HG02870 (cell line): ENCODE results near the gene TMBIM6.
"Not testable (repeated sequence)": the region's sequence is repeated elsewhere in the genome, so short reads cannot be mapped to it uniquely, and the experiment has no call there.

ENCODE experiments used
- ATAC-seq: cut with Tn5 transposase; IDR thresholded peaks from one replicate; pipeline ENCODE4 v1.9.1; 2021; ENCODE audit warnings: mild to moderate bottlenecking, moderate library complexity; ENCODE audit not compliant: unreplicated experiment

TMBIM6 gene

GRCh38 chr12:49740930-49741881 lies at the start of gene TMBIM6:
TMBIM6 (plus strand) TSS chr12:49741557; CDS start chr12:49752494, 10,937 bp downstream.
- peak; percentile 92 for ATAC-seq

- ATAC-seq: no peak
These were observed 48.5 kb upstream of the TMBIM6 start for GRCh38 chr12:49692851-49693250.

GRCh38 chr12:49693931-49694444 lies 47.4 kb upstream of the TMBIM6 start:
- no peak for ATAC-seq

- no peak for ATAC-seq
These were observed 44.6 kb upstream of the TMBIM6 start for GRCh38 chr12:49696723-49697122.

GRCh38 chr12:49697808-49698207 lies 43.5 kb upstream of the TMBIM6 start:
- no peak for ATAC-seq

- peak; percentile 62 for ATAC-seq
These were observed 42.5 kb upstream of the TMBIM6 start for GRCh38 chr12:49698619-49699545.

GRCh38 chr12:49702009-49702408 lies 39.3 kb upstream of the TMBIM6 start:
- ATAC-seq: no peak

GRCh38 chr12:49702676-49703215 lies 38.6 kb upstream of the TMBIM6 start:
- ATAC-seq: no peak

- no peak for ATAC-seq
These were observed 37.7 kb upstream of the TMBIM6 start for GRCh38 chr12:49703647-49704137.

- no peak for ATAC-seq
These were observed 35.8 kb upstream of the TMBIM6 start for GRCh38 chr12:49705479-49706134.

- peak; percentile 21 for ATAC-seq
These were observed 34.8 kb upstream of the TMBIM6 start for GRCh38 chr12:49706351-49707127.

GRCh38 chr12:49707128-49707811 lies 34.1 kb upstream of the TMBIM6 start, which contains the start of gene FMNL3:
FMNL3 (minus strand) TSS chr12:49707405; CDS start chr12:49707180, 225 bp downstream.
- peak; percentile 75 for ATAC-seq

GRCh38 chr12:49707812-49708147 lies 33.6 kb upstream of the TMBIM6 start:
- no peak for ATAC-seq

GRCh38 chr12:49708851-49709250 lies 32.5 kb upstream of the TMBIM6 start:
- no peak for ATAC-seq

- ATAC-seq: not testable (repeated sequence)
These were observed 27.4 kb upstream of the TMBIM6 start for GRCh38 chr12:49713952-49714351.

- ATAC-seq: peak; percentile 84
These were observed 24.8 kb upstream of the TMBIM6 start for GRCh38 chr12:49716553-49716952.

- ATAC-seq: not testable (repeated sequence)
These were observed 23.6 kb upstream of the TMBIM6 start for GRCh38 chr12:49717800-49718199.

- no peak for ATAC-seq
These were observed 21.1 kb upstream of the TMBIM6 start for GRCh38 chr12:49720214-49720613.

- ATAC-seq: not testable (repeated sequence)
These were observed 20.0 kb upstream of the TMBIM6 start for GRCh38 chr12:49721355-49721754.
